Smooth muscle cell (in vitro differentiated cells): ENCODE results near the gene SYNDIG1. TPM values are rescaled to one million over a fixed set of nuclear protein-coding genes. Genes with fewer than 3 reads are reported as not detected.

Source experiments
- DNase-seq: peaks from one replicate; lab custom pipeline; 2025; ENCODE audit not compliant: unreplicated experiment; lab: John Stamatoyannopoulos, UW
- H2AFZ ChIP-seq: fragments of 200-600 bp; sonication (generic); 2 replicates; pipeline ENCODE4 v1.6.0; 2016; ENCODE audit warnings: antibody characterized with exemption, low read depth, mild to moderate bottlenecking
- H3F3A ChIP-seq: fragments of 200-600 bp; sonication (generic); 2 replicates; pipeline ENCODE4 v1.6.0; 2017; ENCODE audit warnings: antibody characterized with exemption, low read depth
- H3K27ac ChIP-seq: fragments of 200-600 bp; sonication (generic); 2 replicates; pipeline ENCODE4 v1.5.1; 2016; ENCODE audit warnings: low read depth, mild to moderate bottlenecking
- H3K27me3 ChIP-seq: fragments of 200-600 bp; sonication (generic); 2 replicates; pipeline ENCODE4 v1.6.1; 2016; ENCODE audit warnings: low read depth, mild to moderate bottlenecking
- H3K36me3 ChIP-seq: fragments of 200-600 bp; sonication (generic); 2 replicates; pipeline ENCODE4 v1.5.1; 2016; ENCODE audit warnings: low read depth
- H3K4me1 ChIP-seq: fragments of 200-600 bp; sonication (generic); 2 replicates; pipeline ENCODE4 v1.5.1; 2016; ENCODE audit warnings: low read depth
- H3K4me2 ChIP-seq: fragments of 200-600 bp; sonication (generic); 2 replicates; pipeline ENCODE4 v1.6.0; 2016; ENCODE audit warnings: mild to moderate bottlenecking
- H3K4me3 ChIP-seq: fragments of 200-600 bp; sonication (generic); 2 replicates; pipeline ENCODE4 v1.5.1; 2016; ENCODE audit warnings: mild to moderate bottlenecking
- H3K79me2 ChIP-seq: fragments of 200-600 bp; sonication (generic); 2 replicates; pipeline ENCODE4 v1.6.0; 2016; ENCODE audit warnings: low read depth, mild to moderate bottlenecking
- H3K9ac ChIP-seq: fragments of 200-600 bp; sonication (generic); 2 replicates; pipeline ENCODE4 v1.6.0; 2016; ENCODE audit warnings: low read depth
- H3K9me3 ChIP-seq: fragments of 200-600 bp; sonication (generic); replicated peaks from 2 replicates; pipeline ENCODE4 v1.5.1; 2016; ENCODE audit warnings: low read depth
- H4K20me1 ChIP-seq: fragments of 200-600 bp; sonication (generic); 2 replicates; pipeline ENCODE4 v1.6.0; 2016; ENCODE audit warnings: low read depth
- WGBS: methylation state at CpG from one replicate; pipeline ENCODE4 v1.1.7; 2016; ENCODE audit warnings: low lambda C conversion rate; 5-methylcytosine and 5-hydroxymethylcytosine counted together
- polyA plus RNA-seq: library from polyadenylated mRNA; unstranded; fragments of >200 nt; fragmentation: Nextera tagmentation; extraction: Ambion mirVana; gene quantifications from 2 replicates; pipeline ENCODE4 v1.2.1, GENCODE V29; 2016
- total RNA-seq: library from RNA; depleted of rRNA; stranded (reverse); fragments of >200 nt; gene quantifications from 2 replicates; pipeline ENCODE4 v1.2.3, GENCODE V29; 2014
- TF ChIP-seq, protein P1 (sequence below): fragments of 200-600 bp; sonication (generic); IDR thresholded peaks from 2 replicates; pipeline ENCODE4 v1.5.1; 2017; ENCODE audit warnings: borderline replicate concordance, mild to moderate bottlenecking, antibody characterized with exemption; ENCODE audit not compliant: insufficient read depth, poor library complexity, severe bottlenecking

The SYNDIG1 gene
- total and polyA plus RNA-seq, 2 experiments from 2014 or later, result 1.8 to 2.2 TPM

DNA sequence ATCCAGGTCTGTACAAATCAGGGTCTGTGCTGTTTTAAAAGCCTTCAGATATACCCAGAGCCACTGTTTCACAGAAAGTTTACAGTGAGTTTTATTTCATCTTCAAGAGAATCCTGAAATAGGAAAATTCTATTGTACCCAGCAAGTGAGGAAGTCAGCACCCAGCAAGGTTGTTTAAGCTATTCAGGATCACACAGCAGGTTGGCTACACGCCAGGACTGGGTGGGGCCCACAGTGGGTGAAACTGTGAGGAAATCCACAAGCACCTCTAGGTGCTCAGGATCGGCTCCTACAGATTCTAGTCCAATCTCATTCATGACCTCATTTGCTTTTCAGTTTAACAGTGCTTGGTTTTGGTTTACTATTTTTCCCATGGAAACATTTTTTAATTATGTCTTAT lies 128.9 kb downstream of the SYNDIG1 start:
- no peak overlapping the region for H2AFZ ChIP-seq
- H3K27ac ChIP-seq, result no peak overlapping the region
- H4K20me1 ChIP-seq, result no peaks in the 10 kb centered on the region
- H3K4me1 ChIP-seq, result no peaks in the 10 kb centered on the region
- TF ChIP-seq, protein P1, sequence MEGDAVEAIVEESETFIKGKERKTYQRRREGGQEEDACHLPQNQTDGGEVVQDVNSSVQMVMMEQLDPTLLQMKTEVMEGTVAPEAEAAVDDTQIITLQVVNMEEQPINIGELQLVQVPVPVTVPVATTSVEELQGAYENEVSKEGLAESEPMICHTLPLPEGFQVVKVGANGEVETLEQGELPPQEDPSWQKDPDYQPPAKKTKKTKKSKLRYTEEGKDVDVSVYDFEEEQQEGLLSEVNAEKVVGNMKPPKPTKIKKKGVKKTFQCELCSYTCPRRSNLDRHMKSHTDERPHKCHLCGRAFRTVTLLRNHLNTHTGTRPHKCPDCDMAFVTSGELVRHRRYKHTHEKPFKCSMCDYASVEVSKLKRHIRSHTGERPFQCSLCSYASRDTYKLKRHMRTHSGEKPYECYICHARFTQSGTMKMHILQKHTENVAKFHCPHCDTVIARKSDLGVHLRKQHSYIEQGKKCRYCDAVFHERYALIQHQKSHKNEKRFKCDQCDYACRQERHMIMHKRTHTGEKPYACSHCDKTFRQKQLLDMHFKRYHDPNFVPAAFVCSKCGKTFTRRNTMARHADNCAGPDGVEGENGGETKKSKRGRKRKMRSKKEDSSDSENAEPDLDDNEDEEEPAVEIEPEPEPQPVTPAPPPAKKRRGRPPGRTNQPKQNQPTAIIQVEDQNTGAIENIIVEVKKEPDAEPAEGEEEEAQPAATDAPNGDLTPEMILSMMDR, result no peak
- H3K27me3 ChIP-seq, result no peaks in the 10 kb centered on the region
- H3K4me3 ChIP-seq, result no peak overlapping the region
- H3K9ac ChIP-seq, result no peak overlapping the region
- H3K36me3 ChIP-seq, result no peaks in the 10 kb centered on the region
- peaks cover 7% of the 10 kb centered on the region for H3K9me3 ChIP-seq
- H3K79me2 ChIP-seq, result no peaks in the 10 kb centered on the region
- H3F3A ChIP-seq, result no peaks in the 10 kb centered on the region
- no peak overlapping the region for H3K4me2 ChIP-seq
- WGBS, result 97% methylated on average over 2 of the region's 2 CpGs
- no peak for DNase-seq

DNA sequence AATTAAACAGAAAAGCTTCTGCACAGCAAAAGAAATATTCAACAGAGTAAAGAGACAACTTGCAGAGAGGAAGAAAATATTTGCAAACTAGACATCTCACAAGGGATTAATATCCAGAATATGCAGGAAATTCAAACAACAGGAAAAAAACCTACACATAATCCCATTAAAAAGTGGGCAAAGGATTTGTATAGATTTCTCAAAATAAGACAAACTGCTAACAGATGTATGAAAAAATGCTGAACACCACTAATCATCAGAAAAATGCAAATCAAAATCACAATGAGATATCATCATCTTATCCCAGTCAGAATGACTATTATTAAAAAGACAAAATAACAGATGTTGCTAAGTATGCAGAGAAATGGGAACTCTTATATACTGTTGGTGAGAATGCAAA lies 129.6 kb downstream of the SYNDIG1 start:
- H3K9me3 ChIP-seq, result peaks cover 7% of the 10 kb centered on the region
- no peaks in the 10 kb centered on the region for H4K20me1 ChIP-seq
- H3K4me2 ChIP-seq, result no peak overlapping the region
- H3K27me3 ChIP-seq, result no peaks in the 10 kb centered on the region
- H3K79me2 ChIP-seq, result no peaks in the 10 kb centered on the region
- no peak for DNase-seq
- no peak overlapping the region for H3K9ac ChIP-seq
- no peaks in the 10 kb centered on the region for H3K4me1 ChIP-seq
- H3K27ac ChIP-seq, result no peak overlapping the region
- no peaks in the 10 kb centered on the region for H3K36me3 ChIP-seq
- no peaks in the 10 kb centered on the region for H3F3A ChIP-seq
- H3K4me3 ChIP-seq, result no peak overlapping the region
- TF ChIP-seq, protein P1, result no peak
- H2AFZ ChIP-seq, result no peak overlapping the region

DNA sequence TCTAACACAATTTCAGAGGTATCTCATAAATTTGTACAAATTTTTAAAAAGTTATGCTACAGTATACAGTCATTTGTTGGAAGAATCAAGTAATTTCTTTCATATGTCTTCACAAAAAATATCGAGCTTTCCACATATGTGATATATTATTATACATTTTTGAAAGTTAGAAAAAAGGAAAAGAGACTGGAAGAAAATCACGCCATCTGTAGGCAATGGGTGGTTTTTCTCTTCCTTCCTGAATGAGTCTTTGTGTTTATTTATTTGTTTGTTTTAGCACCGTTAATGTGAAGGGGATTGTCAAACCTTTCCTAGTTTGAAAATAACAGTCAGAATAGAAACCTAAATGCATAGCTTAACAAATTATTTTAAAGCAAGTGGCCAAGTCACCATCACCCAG lies 130.6 kb downstream of the SYNDIG1 start:
- TF ChIP-seq, protein P1, result no peak
- no peak overlapping the region for H2AFZ ChIP-seq
- H3F3A ChIP-seq, result no peaks in the 10 kb centered on the region
- H3K36me3 ChIP-seq, result no peaks in the 10 kb centered on the region
- no peaks in the 10 kb centered on the region for H4K20me1 ChIP-seq
- DNase-seq, result no peak
- no peak overlapping the region for H3K4me3 ChIP-seq
- no peak overlapping the region for H3K4me2 ChIP-seq
- peaks cover 7% of the 10 kb centered on the region for H3K9me3 ChIP-seq
- H3K9ac ChIP-seq, result no peak overlapping the region
- H3K79me2 ChIP-seq, result no peaks in the 10 kb centered on the region
- no peaks in the 10 kb centered on the region for H3K4me1 ChIP-seq
- H3K27me3 ChIP-seq, result no peaks in the 10 kb centered on the region
- no peak overlapping the region for H3K27ac ChIP-seq
- 83% methylated on average over 3 of the region's 3 CpGs for WGBS

DNA sequence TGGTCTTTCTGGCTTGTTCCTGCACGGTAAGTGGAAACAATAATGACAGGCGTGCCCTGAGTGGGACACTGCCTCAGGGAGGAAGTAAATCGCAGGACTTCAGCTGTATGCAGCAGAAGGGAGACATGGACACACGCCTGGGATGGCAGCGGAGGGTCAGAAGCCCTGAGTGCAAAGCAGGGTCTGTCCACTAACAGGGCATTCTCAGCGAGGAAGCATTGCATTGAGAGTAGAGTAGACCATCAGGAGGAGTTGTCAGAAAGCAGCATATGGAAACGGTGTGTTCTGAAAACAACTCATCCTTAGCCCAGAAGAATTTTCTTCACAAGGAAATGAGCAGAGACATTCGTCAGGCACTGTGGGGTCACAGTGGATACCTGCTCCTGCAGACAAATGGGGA lies 134.0 kb downstream of the SYNDIG1 start:
- WGBS, result 95% methylated on average over 8 of the region's 8 CpGs
- TF ChIP-seq, protein P1, result no peak
- DNase-seq, result no peak
- no peaks in the 10 kb centered on the region for H4K20me1 ChIP-seq
- no peaks in the 10 kb centered on the region for H3F3A ChIP-seq
- no peaks in the 10 kb centered on the region for H3K27me3 ChIP-seq
- no peaks in the 10 kb centered on the region for H3K36me3 ChIP-seq
- H3K4me3 ChIP-seq, result no peak overlapping the region
- no peak overlapping the region for H2AFZ ChIP-seq
- no peak overlapping the region for H3K27ac ChIP-seq
- H3K4me2 ChIP-seq, result no peak overlapping the region
- no peaks in the 10 kb centered on the region for H3K4me1 ChIP-seq
- no peak overlapping the region for H3K9ac ChIP-seq
- no peaks in the 10 kb centered on the region for H3K79me2 ChIP-seq
- H3K9me3 ChIP-seq, result peaks cover 7% of the 10 kb centered on the region
